22Rv1 (cell line): ENCODE data around the gene CXCL1.

Source experiments
- H3K27ac ChIP-seq: fragments of 450-650 bp; 2 replicates; pipeline ENCODE4 v1.5.1; 2017
- CTCF ChIP-seq: fragments of 450-650 bp; IDR thresholded peaks from 2 replicates; pipeline ENCODE4 v1.5.1; 2017; ENCODE audit warnings: mild to moderate bottlenecking
- ZFX ChIP-seq: fragments of 450-650 bp; IDR thresholded peaks from 2 replicates; pipeline ENCODE4 v1.6.1; 2017; ENCODE audit warnings: antibody characterized with exemption, borderline replicate concordance

CXCL1 gene

GRCh38 chr4:73902817-73903547 is 33.8 kb downstream of the CXCL1 start:
- no peak overlapping the region for H3K27ac ChIP-seq
- TF ChIP-seq CTCF (no peak), ZFX (no peak)

- TF ChIP-seq ZFX (no peak), CTCF (no peak)
- no peak overlapping the region for H3K27ac ChIP-seq
Observed at GRCh38 chr4:73904491-73904890, 35.3 kb downstream of the CXCL1 start.

GRCh38 chr4:73908965-73909364 is 39.8 kb downstream of the CXCL1 start:
- H3K27ac ChIP-seq: no peak overlapping the region
- no peak for TF ChIP-seq CTCF
- no peak for TF ChIP-seq ZFX

- no peak overlapping the region for H3K27ac ChIP-seq
- TF ChIP-seq CTCF: no peak
- TF ChIP-seq ZFX: no peak
Observed at GRCh38 chr4:73911746-73912145, 42.6 kb downstream of the CXCL1 start.

GRCh38 chr4:73912191-73912590 is 43.0 kb downstream of the CXCL1 start:
- H3K27ac ChIP-seq: no peak overlapping the region
- no peak for TF ChIP-seq ZFX
- TF ChIP-seq CTCF: no peak

- H3K27ac ChIP-seq: no peak overlapping the region
- no peak for TF ChIP-seq CTCF
- no peak for TF ChIP-seq ZFX
Observed at GRCh38 chr4:73914071-73914470, 44.9 kb downstream of the CXCL1 start.

GRCh38 chr4:73916172-73916925 is 47.2 kb downstream of the CXCL1 start:
- H3K27ac ChIP-seq: no peak overlapping the region
- TF ChIP-seq ZFX: no peak
- no peak for TF ChIP-seq CTCF
